Activated naive CD8-positive, alpha-beta T cell treated with anti-CD3 and anti-CD28 coated beads, Interleukin-2, amount 50 U/mL, for 16 hours (primary cell): ENCODE data around the gene ITGA8.
"Not testable (repeated sequence)": the region's sequence is repeated elsewhere in the genome, so short reads cannot be mapped to it uniquely, and the experiment has no call there.

Experiments used
- DNase-seq: peaks from one replicate; pipeline ENCODE4 v3.0.0-alpha.2; 2020; ENCODE audit warnings: low read depth, low spot score

ITGA8 gene

GRCh38 chr10:15719899-15720634 is at the start of gene ITGA8:
TSS of gene ITGA8 (minus strand) at chr10:15719922. CDS start at chr10:15719771, 151 bp downstream.
- no peak for DNase-seq

- DNase-seq, result no peak
Measured at GRCh38 chr10:15764892-15765454, 45.3 kb upstream of the ITGA8 start.

- DNase-seq, result no peak
Measured at GRCh38 chr10:15763006-15763405, 43.3 kb upstream of the ITGA8 start.

DNA sequence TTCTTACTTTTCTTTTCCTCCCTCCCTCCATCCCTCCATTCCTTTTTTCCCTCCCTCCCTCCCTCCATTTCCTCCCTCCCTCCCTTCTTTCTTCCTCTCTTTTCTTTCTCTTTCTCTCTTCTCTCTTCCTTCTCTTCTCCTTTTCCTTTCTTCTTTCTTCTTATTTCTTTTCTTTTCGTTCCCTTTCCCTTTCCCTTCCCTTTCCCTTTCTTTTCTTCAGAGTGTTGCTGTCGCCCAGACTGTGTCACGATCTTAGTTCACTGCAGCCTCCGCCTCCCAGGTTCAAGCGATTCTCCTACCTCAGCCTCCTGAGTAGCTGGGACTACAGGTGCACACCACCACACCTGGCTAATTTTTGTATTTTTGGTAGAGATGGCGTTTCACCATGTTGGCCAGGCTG is 42.5 kb upstream of the ITGA8 start:
- DNase-seq, result not testable (repeated sequence)

- DNase-seq, result not testable (repeated sequence)
Measured at GRCh38 chr10:15761224-15761623, 41.5 kb upstream of the ITGA8 start.

- DNase-seq, result no peak
Measured at GRCh38 chr10:15760681-15761080, 41.0 kb upstream of the ITGA8 start.

GRCh38 chr10:15759265-15759664 is 39.5 kb upstream of the ITGA8 start:
- DNase-seq, result no peak

- DNase-seq, result no peak
Measured at GRCh38 chr10:15758618-15759017, 38.9 kb upstream of the ITGA8 start.

DNA sequence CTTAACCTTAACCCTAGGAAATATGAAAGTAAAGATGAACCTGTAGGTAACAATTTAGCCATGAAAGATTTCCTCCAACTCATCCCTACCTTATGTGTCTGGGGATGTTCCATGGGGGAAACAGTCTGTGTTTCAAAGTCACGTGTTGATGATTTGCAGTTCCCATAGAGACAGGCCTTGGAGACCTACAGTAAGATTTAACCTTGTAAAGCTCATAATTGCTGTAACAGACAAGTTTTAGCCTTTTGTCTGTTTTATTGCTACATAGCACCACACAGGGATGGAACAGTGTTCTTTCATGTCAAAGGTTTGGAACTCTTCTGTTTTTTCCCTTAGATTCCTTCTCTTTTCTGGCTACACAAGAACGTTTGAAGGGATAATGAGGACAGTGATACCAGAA is 35.2 kb upstream of the ITGA8 start:
- no peak for DNase-seq

- DNase-seq, result no peak
Measured at GRCh38 chr10:15751046-15751445, 31.3 kb upstream of the ITGA8 start.

- no peak for DNase-seq
Measured at GRCh38 chr10:15748126-15748525, 28.4 kb upstream of the ITGA8 start.

DNA sequence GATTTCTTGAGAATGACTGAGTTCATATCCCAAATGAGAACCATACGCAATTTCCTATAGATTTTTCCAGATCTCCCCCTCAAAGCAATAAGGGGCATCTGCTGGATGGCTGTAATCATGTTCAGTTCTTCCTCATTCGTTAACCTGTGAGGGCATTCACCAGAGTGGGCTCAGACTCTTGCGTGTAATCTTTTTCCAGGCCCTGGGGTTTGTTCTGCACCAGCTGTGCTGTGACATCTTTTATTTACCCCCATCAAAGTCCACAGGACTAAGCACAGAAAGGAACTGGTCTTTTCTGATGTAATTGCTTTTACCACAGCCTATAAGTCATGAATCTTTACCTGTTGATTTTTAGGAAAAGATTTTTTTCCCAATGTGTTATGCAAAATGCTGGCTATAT is 27.9 kb upstream of the ITGA8 start:
- DNase-seq, result no peak

GRCh38 chr10:15745751-15746150 is 26.0 kb upstream of the ITGA8 start:
- DNase-seq, result no peak

DNA sequence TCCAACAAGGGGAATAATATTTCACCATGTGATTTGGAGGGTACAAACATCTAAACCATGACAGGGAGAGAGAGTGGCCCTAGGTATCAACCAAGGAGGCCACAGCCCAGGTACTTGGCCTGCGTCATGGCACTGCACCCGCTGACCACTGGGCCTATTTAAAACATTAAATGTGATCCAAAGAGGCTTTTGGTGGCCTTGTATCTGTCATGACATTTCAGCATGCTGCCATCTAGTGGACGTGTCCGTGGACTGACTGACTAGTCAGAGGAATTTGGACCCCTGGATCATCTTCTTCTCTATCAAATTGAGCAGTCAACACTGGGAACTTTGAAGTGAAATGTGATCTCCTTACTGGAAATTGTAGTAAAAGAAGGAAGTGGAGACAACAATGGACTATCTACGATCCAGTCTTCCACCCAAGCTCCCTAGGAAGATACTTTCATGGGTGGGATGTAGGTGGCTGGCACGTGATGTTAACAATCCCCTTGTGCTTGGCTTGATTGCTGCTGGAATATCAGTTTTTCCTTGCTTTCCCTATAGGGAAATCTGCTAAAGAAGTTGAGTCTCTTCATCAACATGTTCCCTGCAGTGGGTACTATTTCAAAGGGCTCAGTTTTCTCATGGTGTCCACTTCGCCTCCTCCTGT is 24.6 kb upstream of the ITGA8 start:
- DNase-seq, result no peak

DNA sequence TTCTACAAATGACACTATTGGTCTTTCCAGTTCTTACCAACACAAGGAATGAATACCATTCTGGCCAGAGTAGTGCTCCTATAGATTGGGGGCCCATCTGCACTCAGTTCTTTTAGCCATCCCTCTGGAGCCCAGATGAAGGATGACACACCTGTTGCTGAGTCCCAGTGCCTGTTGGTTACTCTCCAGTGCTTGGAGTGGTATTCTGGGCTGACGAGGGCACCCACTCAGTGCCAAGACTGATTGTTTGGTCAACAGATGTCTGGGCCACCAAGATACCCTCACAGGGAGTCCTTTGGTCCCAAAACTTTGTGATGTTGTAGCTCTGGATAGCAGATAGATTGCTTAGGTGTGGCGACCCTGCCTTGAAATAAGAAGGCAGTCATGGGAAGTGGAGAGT is 23.7 kb upstream of the ITGA8 start:
- DNase-seq, result no peak

DNA sequence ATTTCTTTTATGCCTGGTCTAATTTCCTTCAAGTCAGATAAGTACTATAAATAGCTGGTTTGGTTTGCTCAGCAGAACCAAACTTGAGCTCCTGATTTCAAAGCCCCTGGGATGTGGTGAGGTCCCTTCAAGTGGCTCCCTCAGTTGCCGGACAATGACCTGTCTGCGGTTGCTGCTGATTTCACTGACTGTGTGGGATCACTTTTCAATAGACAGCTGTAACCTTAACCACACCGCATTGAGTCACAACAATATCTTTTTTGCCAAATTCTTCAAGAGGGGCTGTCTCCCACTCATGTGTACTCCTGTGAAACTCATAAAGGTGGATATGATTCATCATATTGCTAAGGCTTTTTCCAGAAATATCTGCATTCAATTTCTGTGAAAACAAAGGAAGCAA is 23.1 kb upstream of the ITGA8 start:
- no peak for DNase-seq

DNA sequence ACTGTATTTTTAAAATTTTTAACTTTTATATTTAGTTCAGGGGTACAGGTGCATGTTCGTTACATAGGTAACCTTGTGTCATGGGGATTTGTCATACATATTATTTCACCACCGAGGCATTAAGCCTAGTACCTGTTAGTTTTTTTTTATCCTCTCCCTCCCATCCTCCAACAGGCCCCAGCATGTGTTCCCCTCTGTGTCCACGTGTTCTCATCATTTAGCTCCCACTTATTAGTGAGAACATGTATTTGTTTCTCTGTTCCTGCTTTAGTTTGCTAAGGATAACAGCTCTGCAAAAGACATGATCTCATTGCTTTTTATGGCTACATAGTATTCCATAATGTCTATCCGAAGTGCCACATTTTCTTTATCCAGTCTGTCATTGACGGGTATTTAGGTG is 22.4 kb upstream of the ITGA8 start:
- no peak for DNase-seq

- DNase-seq, result no peak
Measured at GRCh38 chr10:15741581-15741980, 21.9 kb upstream of the ITGA8 start.

GRCh38 chr10:15740261-15740660 is 20.5 kb upstream of the ITGA8 start:
- DNase-seq, result no peak

GRCh38 chr10:15739254-15739970 is 19.7 kb upstream of the ITGA8 start:
- DNase-seq, result no peak

DNA sequence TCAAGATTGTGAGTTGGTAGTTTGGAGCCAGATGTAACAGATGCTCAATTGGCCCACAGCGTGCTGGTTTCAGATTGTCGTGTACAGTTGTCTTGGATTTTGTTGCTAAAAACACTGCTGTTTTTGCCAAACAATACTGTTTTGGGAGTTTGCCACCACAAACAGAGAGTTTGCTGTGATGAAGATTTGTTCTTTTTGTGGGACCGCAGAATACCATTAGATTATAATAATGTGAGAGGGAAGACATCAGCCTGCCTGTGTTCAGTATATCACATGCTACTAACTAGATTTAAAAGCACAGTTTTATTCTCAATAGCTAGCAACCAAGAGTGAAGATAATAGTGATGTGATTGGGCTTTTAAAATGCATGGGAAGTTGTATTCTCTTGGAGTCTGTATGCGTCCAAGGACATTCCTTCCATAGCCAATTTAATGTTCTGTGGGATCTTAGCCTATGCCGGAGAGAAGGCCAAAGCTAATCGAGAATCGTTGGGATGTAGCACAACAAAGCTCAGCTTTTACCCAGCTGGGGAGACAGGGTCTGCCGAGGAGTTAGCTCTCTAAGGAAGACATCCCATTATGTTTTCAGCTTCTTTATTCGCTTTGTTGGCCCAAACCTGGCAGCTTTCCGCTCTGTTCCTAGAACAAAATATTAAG is 18.7 kb upstream of the ITGA8 start:
- no peak for DNase-seq

DNA sequence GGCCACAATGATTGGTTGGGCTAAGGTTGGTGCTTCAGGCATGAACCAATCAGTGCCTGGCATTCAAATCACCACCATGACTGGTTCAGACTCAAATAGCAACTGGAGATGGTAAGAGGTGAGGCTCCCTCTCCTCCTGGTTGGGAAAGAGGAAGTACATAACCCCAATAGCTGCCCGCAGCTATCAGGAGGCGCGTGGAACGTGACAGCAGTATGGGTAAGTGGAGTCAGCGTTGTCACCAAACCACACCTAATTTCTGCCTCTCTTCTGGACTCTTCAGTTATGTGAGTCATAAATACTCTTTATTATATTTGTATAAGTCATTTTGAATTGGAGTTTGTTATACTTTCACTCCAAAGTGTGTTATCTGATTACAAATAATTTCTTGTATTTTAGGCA is 17.9 kb upstream of the ITGA8 start:
- no peak for DNase-seq
